Measurements from ENCODE around the gene CASP2.

- no peak for TF ChIP-seq POLR2AphosphoS5 (IDR thresholded peaks at IDR 0.05; ENCODE audit: low read depth, low read length)
- TF ChIP-seq CTCF (IDR thresholded peaks at IDR 0.05; ENCODE audit: control extremely low read depth in 1 of 3, insufficient read depth in 1 of 3, low read depth in 1 of 3, low read length in 3 of 3): no peak
- TF ChIP-seq EZH2 (IDR thresholded peaks at IDR 0.05; ENCODE audit: low read depth, low read length, severe bottlenecking): no peak
- TF ChIP-seq EP300 (IDR thresholded peaks at IDR 0.05; ENCODE audit: borderline replicate concordance in 1 of 2, low read depth in 2 of 2, low read length in 2 of 2): no peak
- no peak for TF ChIP-seq TCF12 (IDR thresholded peaks at IDR 0.05; ENCODE audit: low read depth, low read length)
- TF ChIP-seq SUZ12 (IDR thresholded peaks at IDR 0.05; ENCODE audit: low read length): no peak
- TF ChIP-seq RFX5 (IDR thresholded peaks at IDR 0.05; ENCODE audit: borderline replicate concordance, low read depth, low read length): no peak
- no peak for TF ChIP-seq POLR2A (IDR thresholded peaks at IDR 0.05; ENCODE audit: control extremely low read depth in 1 of 2, low read depth in 2 of 2, low read length in 2 of 2)
- TF ChIP-seq FOSL1 (IDR thresholded peaks at IDR 0.05; ENCODE audit: insufficient read depth, low read depth, low read length): no peak
- TF ChIP-seq EGR1 (IDR thresholded peaks at IDR 0.05; ENCODE audit: borderline replicate concordance, low read depth, low read length): no peak
These were observed 40.8 kb upstream of the CASP2 start for GRCh38 chr7:143247372-143247771.

All from H1 (cell line).